Tibial nerve (tissue), 4 donors: Measurements from ENCODE around the gene CD164L2. TPM values are rescaled to one million over a fixed set of nuclear protein-coding genes. Genes with fewer than 3 reads are reported as not detected.

Experiments used
- DNase-seq, 2 donors: peaks; one replicate each; pipeline ENCODE4 v3.0.0-alpha.2; 2019; ENCODE audit warnings: low spot score in 2 of 2
- H3K27ac ChIP-seq, 4 donors: fragments of 200-600 bp; sonication (generic) in 3 of 4; one replicate each; pipeline ENCODE4 v1.5.1; 2017 to 2019; ENCODE audit warnings: mild to moderate bottlenecking in 1 of 4
- H3K27me3 ChIP-seq, 2 donors: fragments of 200-600 bp; sonication (generic) in 1 of 2; one replicate each; pipeline versions ENCODE4 v1.5.1 to v1.6.0; 2017 to 2019
- H3K36me3 ChIP-seq, 3 donors: fragments of 200-600 bp; sonication (generic); one replicate each; pipeline ENCODE4 v1.5.1; 2018 to 2019
- H3K4me1 ChIP-seq, 4 donors: fragments of 200-600 bp; sonication (generic) in 3 of 4; one replicate each; pipeline ENCODE4 v1.5.1; 2017 to 2019
- H3K4me3 ChIP-seq, 4 donors: fragments of 200-600 bp; sonication (generic) in 3 of 4; one replicate each; pipeline ENCODE4 v1.5.1; 2017 to 2019; ENCODE audit warnings: mild to moderate bottlenecking in 1 of 4, moderate library complexity in 1 of 4
- H3K9me3 ChIP-seq, 4 donors: fragments of 200-600 bp; sonication (generic) in 3 of 4; one replicate each; pipeline ENCODE4 v1.5.1; 2017 to 2019
- CTCF ChIP-seq, 5 experiments: fragments of 200-600 bp in 3 of 5; fragments of 450-650 bp in 2 of 5; sonication (generic) in 3 of 5; IDR thresholded peaks; one replicate each; pipeline ENCODE4 v1.5.1; 2016 to 2019; ENCODE audit warnings: antibody characterized with exemption in 5 of 5, mild to moderate bottlenecking in 3 of 5, moderate library complexity in 2 of 5
- EP300 ChIP-seq, 2 donors: sonication (generic); formaldehyde crosslinking; IDR thresholded peaks; one replicate each; pipeline ENCODE4 v1.6.1; 2017; ENCODE audit warnings: antibody characterized with exemption in 2 of 2, mild to moderate bottlenecking in 1 of 2
- POLR2A ChIP-seq, 2 donors: fragments of 450-650 bp; IDR thresholded peaks; one replicate each; pipeline ENCODE4 v1.6.1; 2017; ENCODE audit warnings: antibody characterized with exemption in 2 of 2, mild to moderate bottlenecking in 2 of 2, moderate library complexity in 2 of 2
- WGBS, 2 donors: methylation state at CpG; one replicate each; pipeline ENCODE4 v1.1.5; 2018; 5-methylcytosine and 5-hydroxymethylcytosine counted together
- total RNA-seq, 4 donors: library from RNA; depleted of rRNA; stranded (reverse); fragments of >200 nt; gene quantifications; one replicate each; pipeline ENCODE4 v1.1.0, GENCODE V29; 2016

CD164L2 gene
- total RNA-seq, 4 donors from 2014 or later = not detected

GRCh38 chr1:27380224-27380623, 2.9 kb downstream of the CD164L2 start:
- H3K27me3 ChIP-seq = peaks cover 0 to 6% of the 10 kb centered on the region in 2 donors
- H3K4me3 ChIP-seq = no peak overlapping the region
- peaks cover 0 to 25% (median 9%) of the 10 kb centered on the region in 4 donors for H3K4me1 ChIP-seq
- peak overlapping the region in 1 of 4 donors; percentile 29 for H3K27ac ChIP-seq
- no peaks in the 10 kb centered on the region for H3K9me3 ChIP-seq
- WGBS, 2 donors = 71 to 85% methylated on average over 4 of the region's 4 CpGs
- H3K36me3 ChIP-seq = no peaks in the 10 kb centered on the region
- TF ChIP-seq EP300 (IDR thresholded peaks at IDR 0.05) (no peak), CTCF (IDR thresholded peaks at IDR 0.05) (no peak), POLR2A (IDR thresholded peaks at IDR 0.05) (no peak)
- DNase-seq = no peak

GRCh38 chr1:27379564-27380122, 3.5 kb downstream of the CD164L2 start:
- TF ChIP-seq EP300 (IDR thresholded peaks at IDR 0.05) = no peak
- TF ChIP-seq CTCF (IDR thresholded peaks at IDR 0.05) = no peak
- TF ChIP-seq POLR2A (IDR thresholded peaks at IDR 0.05) = no peak
- H3K27me3 ChIP-seq = peaks cover 0 to 6% of the 10 kb centered on the region in 2 donors
- DNase-seq = no peak
- peaks cover 0 to 25% (median 9%) of the 10 kb centered on the region in 4 donors for H3K4me1 ChIP-seq
- peak overlapping the region in 1 of 4 donors; percentile 29 for H3K27ac ChIP-seq
- WGBS, 2 donors = 80 to 87% methylated on average over 11 of the region's 11 CpGs
- no peak overlapping the region for H3K4me3 ChIP-seq
- H3K36me3 ChIP-seq = no peaks in the 10 kb centered on the region
- H3K9me3 ChIP-seq = no peaks in the 10 kb centered on the region

GRCh38 chr1:27377760-27378495, 5.2 kb downstream of the CD164L2 start:
- WGBS, 2 donors = 77 to 79% methylated on average over 12 of the region's 12 CpGs
- no peak for TF ChIP-seq EP300 (IDR thresholded peaks at IDR 0.05)
- no peaks in the 10 kb centered on the region for H3K9me3 ChIP-seq
- no peak overlapping the region for H3K4me3 ChIP-seq
- no peak overlapping the region for H3K27ac ChIP-seq
- H3K4me1 ChIP-seq = peaks cover 0 to 21% (median 8%) of the 10 kb centered on the region in 4 donors
- no peak for DNase-seq
- H3K36me3 ChIP-seq = no peaks in the 10 kb centered on the region
- peaks cover 0 to 2% of the 10 kb centered on the region in 2 donors for H3K27me3 ChIP-seq

- DNase-seq = no peak
- 75 to 82% methylated on average over 3 to 4 of the region's 4 CpGs for WGBS, 2 donors
Observed at GRCh38 chr1:27374362-27375086, 8.6 kb downstream of the CD164L2 start, which contains the start of gene FCN3. Gene FCN3 (minus strand): TSS chr1:27374824. CDS start chr1:27374818, 6 bp downstream.

GRCh38 chr1:27372808-27373690, 10.1 kb downstream of the CD164L2 start:
- Histone ChIP-seq H3K36me3 (no peaks in the 10 kb centered on the region), H3K4me1 (peaks cover 0 to 17% (median 6%) of the 10 kb centered on the region in 4 donors), H3K27ac (no peak overlapping the region), H3K9me3 (no peaks in the 10 kb centered on the region), H3K27me3 (no peaks in the 10 kb centered on the region), H3K4me3 (no peak overlapping the region)
- DNase-seq = no peak
- TF ChIP-seq CTCF (IDR thresholded peaks at IDR 0.05) = no peak
- no peak for TF ChIP-seq POLR2A (IDR thresholded peaks at IDR 0.05)
- no peak for TF ChIP-seq EP300 (IDR thresholded peaks at IDR 0.05)
- WGBS, 2 donors = 85 to 90% methylated on average over 11 of the region's 11 CpGs

More at GRCh38 chr1:27374362-27375086, 8.6 kb downstream of the CD164L2 start, which contains the start of gene FCN3:
- Histone ChIP-seq H3K4me1 (peaks cover 0 to 2% (median 0%) of the 10 kb centered on the region in 4 donors), H3K27ac (no peak within 1 kb of the TSS), H3K27me3 (no peaks in the 10 kb centered on the region), H3K4me3 (no peak within 1 kb of the TSS), H3K9me3 (no peaks in the 10 kb centered on the region), H3K36me3 (no peaks in the 10 kb centered on the region)
- no peak for TF ChIP-seq POLR2A (IDR thresholded peaks at IDR 0.05)
- TF ChIP-seq EP300 (IDR thresholded peaks at IDR 0.05) = no peak
